GM23338 (cell line): ENCODE data around the gene FCRL3. TPM values are rescaled to one million over a fixed set of nuclear protein-coding genes. Genes with fewer than 3 reads are reported as not detected.
A peak's percentile ranks its signal among the peaks of the same experiment; 100 is the strongest.

ENCODE experiments used
- ATAC-seq: fragments of 200-7000 bp; cut with Tn5 transposase; 3 replicates; pipeline ENCODE4 v1.9.1; 2020
- DNase-seq: peaks from one replicate; pipeline ENCODE4 v3.0.0-alpha.2; 2015; ENCODE audit warnings: low spot score
- H2AFZ ChIP-seq: fragments of 200-600 bp; sonication (generic); 2 replicates; pipeline ENCODE4 v1.8.0; 2016; ENCODE audit warnings: antibody characterized with exemption, mild to moderate bottlenecking, moderate library complexity
- H3F3A ChIP-seq: fragments of 200-600 bp; sonication (generic); replicated peaks from 2 replicates; pipeline ENCODE4 v1.8.0; 2017; ENCODE audit warnings: antibody characterized with exemption, mixed run types, low read depth
- H3K27ac ChIP-seq: fragments of 200-600 bp; sonication (generic); 2 replicates; pipeline ENCODE4 v1.6.1; 2016; ENCODE audit warnings: low read depth
- H3K27me3 ChIP-seq: fragments of 200-600 bp; sonication (generic); 2 replicates; pipeline ENCODE4 v1.8.0; 2016; ENCODE audit warnings: mild to moderate bottlenecking, mixed run types, moderate library complexity; ENCODE audit not compliant: insufficient read depth
- H3K36me3 ChIP-seq: fragments of 200-600 bp; sonication (generic); 2 replicates; pipeline ENCODE4 v1.8.0; 2016; ENCODE audit warnings: mild to moderate bottlenecking; ENCODE audit not compliant: insufficient read depth
- H3K4me1 ChIP-seq: fragments of 200-600 bp; sonication (generic); 2 replicates; pipeline ENCODE4 v1.8.0; 2016; ENCODE audit warnings: mild to moderate bottlenecking, moderate library complexity; ENCODE audit not compliant: insufficient read depth
- H3K4me2 ChIP-seq: fragments of 200-600 bp; sonication (generic); 2 replicates; pipeline ENCODE4 v1.7.1; 2017; ENCODE audit warnings: mixed run types
- H3K4me3 ChIP-seq: fragments of 200-600 bp; sonication (generic); 2 replicates; pipeline ENCODE4 v1.6.1; 2016; ENCODE audit warnings: mixed run types
- H3K79me2 ChIP-seq: fragments of 200-600 bp; sonication (generic); replicated peaks from 2 replicates; pipeline ENCODE4 v1.8.0; 2017; ENCODE audit warnings: mild to moderate bottlenecking; ENCODE audit not compliant: insufficient read depth
- H3K9me2 ChIP-seq: fragments of 200-600 bp; sonication (generic); 2 replicates; pipeline ENCODE4 v1.8.0; 2017; ENCODE audit not compliant: insufficient read depth
- H4K20me1 ChIP-seq: fragments of 200-600 bp; sonication (generic); replicated peaks from 2 replicates; pipeline ENCODE4 v1.8.0; 2017; ENCODE audit warnings: mild to moderate bottlenecking; ENCODE audit not compliant: insufficient read depth
- H3K27ac Mint-ChIP-seq: 2 replicates; pipeline ENCODE4 v1.8.0; 2020; ENCODE audit warnings: inconsistent platforms, mild to moderate bottlenecking, moderate library complexity, mixed read lengths
- H3K27me3 Mint-ChIP-seq: 3 replicates; pipeline ENCODE4 v1.8.0; 2022; ENCODE audit warnings: low read depth, mild to moderate bottlenecking, moderate library complexity, mixed read lengths, inconsistent platforms; ENCODE audit not compliant: insufficient read depth, poor library complexity
- H3K36me3 Mint-ChIP-seq: 3 replicates; pipeline ENCODE4 v1.8.0; 2021; ENCODE audit warnings: low read depth, mild to moderate bottlenecking, inconsistent platforms, moderate library complexity, mixed read lengths
- H3K4me1 Mint-ChIP-seq: 3 replicates; pipeline ENCODE4 v1.8.0; 2020; ENCODE audit warnings: mild to moderate bottlenecking, inconsistent platforms, mixed read lengths
- H3K4me3 Mint-ChIP-seq: 3 replicates; pipeline ENCODE4 v1.8.0; 2021; ENCODE audit warnings: moderate library complexity, mild to moderate bottlenecking, inconsistent platforms, mixed read lengths
- H3K9me3 Mint-ChIP-seq: 3 replicates; pipeline ENCODE4 v1.8.0; 2020; ENCODE audit warnings: moderate library complexity, mild to moderate bottlenecking, inconsistent platforms, mixed read lengths
- CTCF ChIP-seq, 2 experiments: fragments of 200-600 bp in 1 of 2; sonication (generic) in 1 of 2; conservative IDR thresholded peaks; 2 replicates each; pipeline versions ENCODE4 v1.5.1 to v1.6.1; 2016 to 2017; ENCODE audit warnings: antibody characterized with exemption in 2 of 2, low read depth in 2 of 2, mild to moderate bottlenecking in 2 of 2, moderate library complexity in 1 of 2
- ETS1 ChIP-seq: IDR thresholded peaks from 2 replicates; pipeline ENCODE4 v1.6.1; 2016; ENCODE audit warnings: antibody characterized with exemption
- EZH2 ChIP-seq: fragments of 200-600 bp; sonication (generic); IDR thresholded peaks from one replicate; pipeline ENCODE4 v1.8.0; 2017; ENCODE audit warnings: antibody characterized with exemption, mild to moderate bottlenecking, low read depth; ENCODE audit not compliant: unreplicated experiment
- EZH2phosphoT487 ChIP-seq: fragments of 200-600 bp; sonication (generic); IDR thresholded peaks from one replicate; pipeline ENCODE4 v1.8.1; 2018; ENCODE audit warnings: antibody characterized with exemption; ENCODE audit not compliant: unreplicated experiment
- JUNB ChIP-seq: IDR thresholded peaks from one replicate; pipeline ENCODE4 v1.6.1; 2016; ENCODE audit warnings: antibody characterized with exemption; ENCODE audit not compliant: unreplicated experiment
- POLR2AphosphoS5 ChIP-seq: IDR thresholded peaks from 2 replicates; pipeline ENCODE4 v1.6.1; 2016; ENCODE audit warnings: antibody characterized with exemption, low read depth
- REST ChIP-seq: IDR thresholded peaks from one replicate; pipeline ENCODE4 v1.6.1; 2018; ENCODE audit warnings: antibody characterized with exemption; ENCODE audit not compliant: unreplicated experiment
- ZNF462 ChIP-seq: fragments of 250-450 bp; sonication (Bioruptor Pico); IDR thresholded peaks from 2 replicates; pipeline ENCODE4 v1.5.0; 2020; ENCODE audit warnings: mild to moderate bottlenecking, moderate library complexity
- polyA plus RNA-seq: library from polyadenylated mRNA; unstranded; fragments of >200 nt; fragmentation: Nextera tagmentation; extraction: Ambion mirVana; gene quantifications from 2 replicates; pipeline ENCODE4 v1.2.1, GENCODE V29; 2016
- total RNA-seq: library from RNA; depleted of rRNA; stranded (reverse); fragments of >200 nt; shearing (Covaris generic); gene quantifications from 2 replicates; pipeline ENCODE4 v1.2.3, GENCODE V29; 2014

The FCRL3 gene
- total and polyA plus RNA-seq, 2 experiments from 2014 or later, result not detected

GRCh38 chr1:157641177-157641576 is 59.4 kb downstream of the FCRL3 start:
- no peaks in the 10 kb centered on the region for H3F3A ChIP-seq
- H3K27me3 ChIP-seq, result no peaks in the 10 kb centered on the region
- ATAC-seq (peak; percentile 89), DNase-seq (peak; percentile 8)
- no peaks in the 10 kb centered on the region for H3K36me3 ChIP-seq
- TF ChIP-seq EZH2phosphoT487, result no peak
- TF ChIP-seq ZNF462 (CRISPR knock-in tag), result peak; percentile 71
- no peak for TF ChIP-seq JUNB
- no peak for TF ChIP-seq ETS1
- no peak overlapping the region for H3K4me3 ChIP-seq
- no peaks in the 10 kb centered on the region for H4K20me1 ChIP-seq
- Mint-ChIP-seq H3K27me3 (peaks cover 2% of the 10 kb centered on the region), H3K9me3 (no peaks in the 10 kb centered on the region), H3K4me3 (no peak overlapping the region), H3K27ac (no peak overlapping the region), H3K36me3 (no peaks in the 10 kb centered on the region), H3K4me1 (no peaks in the 10 kb centered on the region; the same call in 2 of the 3 replicates)
- peak overlapping the region; percentile 64 for H3K4me2 ChIP-seq
- H3K79me2 ChIP-seq, result no peaks in the 10 kb centered on the region
- H3K9me2 ChIP-seq, result peaks cover 9% of the 10 kb centered on the region; the same call in 1 of the 2 replicates
- H3K4me1 ChIP-seq, result peaks cover 24% of the 10 kb centered on the region
- H3K27ac ChIP-seq, result peak overlapping the region; percentile 64; the same call in 1 of the 2 replicates
- H2AFZ ChIP-seq, result 0 out of 2 replicates have a peak overlapping the region, but pooled peaks have one; percentile 15

GRCh38 chr1:157639800-157640199 is 60.8 kb downstream of the FCRL3 start:
- Histone ChIP-seq H3K79me2 (no peaks in the 10 kb centered on the region), H3K4me2 (0 out of 2 replicates have a peak overlapping the region, but pooled peaks have one; percentile 64), H3K9me2 (peaks cover 9% of the 10 kb centered on the region; the same call in 1 of the 2 replicates)
- TF ChIP-seq CTCF (conservative IDR thresholded peaks at IDR 0.05; ENCODE audit: low read depth in 2 of 2) (no peak), EZH2phosphoT487 (no peak), EZH2 (no peak), POLR2AphosphoS5 (no peak), REST (no peak), JUNB (no peak)

More at GRCh38 chr1:157639800-157640199, 60.8 kb downstream of the FCRL3 start:
- Histone ChIP-seq H3F3A (no peaks in the 10 kb centered on the region), H3K27ac (no peak overlapping the region), H4K20me1 (no peaks in the 10 kb centered on the region), H3K36me3 (no peaks in the 10 kb centered on the region), H3K27me3 (no peaks in the 10 kb centered on the region), H2AFZ (no peak overlapping the region), H3K4me3 (no peak overlapping the region), H3K4me1 (peaks cover 24% of the 10 kb centered on the region)
- no peaks in the 10 kb centered on the region for H3K36me3 Mint-ChIP-seq
- no peak for DNase-seq
- H3K4me1 Mint-ChIP-seq, result no peaks in the 10 kb centered on the region; the same call in 2 of the 3 replicates
- no peak overlapping the region for H3K4me3 Mint-ChIP-seq
- peaks cover 2% of the 10 kb centered on the region for H3K27me3 Mint-ChIP-seq
- no peak overlapping the region for H3K27ac Mint-ChIP-seq
- ATAC-seq, result no peak
- H3K9me3 Mint-ChIP-seq, result no peaks in the 10 kb centered on the region
